ENCODE results near the gene DHODH. TPM values are rescaled to one million over a fixed set of nuclear protein-coding genes. Genes with fewer than 3 reads are reported as not detected.
"Not testable (repeated sequence)": the region's sequence is repeated elsewhere in the genome, so short reads cannot be mapped to it uniquely, and the experiment has no call there.

The DHODH gene
- total and polyA plus RNA-seq, 10 of the 15 experiments (the other 5 are each of a cell fraction or from before 2014, with no cell fraction given): 3.4 to 23.3 (median 13.2) TPM

DNA sequence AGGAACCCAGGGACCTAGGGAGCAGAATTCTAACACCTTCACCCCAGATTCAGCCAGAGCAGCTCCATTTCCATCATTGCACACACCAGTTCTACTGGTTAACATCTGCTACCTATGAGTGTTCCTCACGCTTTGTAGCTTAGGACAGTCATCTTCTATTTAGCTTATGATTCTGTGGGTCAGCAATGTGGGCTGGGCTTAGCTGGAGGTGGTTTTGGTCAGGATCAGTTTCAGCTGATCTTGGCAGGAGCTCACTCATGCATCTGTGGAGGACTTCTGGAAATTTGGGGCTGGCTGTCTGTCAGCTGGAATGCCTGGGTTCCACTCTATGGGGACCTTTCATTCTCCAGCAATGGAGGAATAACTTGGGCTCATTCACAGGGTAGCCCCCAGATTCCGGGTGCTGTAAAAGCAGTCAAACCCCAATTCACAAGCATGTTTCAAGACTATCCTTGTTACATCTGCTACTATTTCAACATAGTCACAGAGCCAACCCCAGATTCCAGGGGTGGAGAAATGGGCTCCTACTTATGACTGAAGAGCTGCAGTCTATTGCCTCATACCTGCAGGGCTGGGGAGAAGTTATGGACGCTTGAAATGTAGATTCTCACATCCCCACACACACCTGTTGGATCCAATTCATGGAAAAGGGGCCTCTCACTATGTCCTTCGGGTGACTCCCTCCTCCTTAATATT is 42.4 kb downstream of the DHODH start:
- no peaks in the 10 kb centered on the region for H3K79me2 ChIP-seq (ENCODE audit: control insufficient read depth, insufficient read depth, low read length)
- no peaks in the 10 kb centered on the region for H3K4me1 ChIP-seq (ENCODE audit: control insufficient read depth, insufficient read depth, low read length)
- FAIRE-seq (no peak), ATAC-seq (no peak), DNase-seq (ENCODE audit: low read depth, low spot score) (no peak)
- H3K9me3 ChIP-seq (replicated peaks; ENCODE audit: control insufficient read depth, insufficient read depth, low read length): peaks cover 3% of the 10 kb centered on the region; the same call in 1 of the 3 replicates
- H3K27me3 ChIP-seq (replicated peaks in 1 of 2; ENCODE audit: control insufficient read depth in 2 of 2, insufficient read depth in 2 of 2, low read length in 1 of 2): no peaks in the 10 kb centered on the region
- 43% methylated on average over 4 of the region's 4 CpGs for WGBS (ENCODE audit: insufficient coverage, insufficient replicate concordance, low lambda C conversion rate, missing lambda C conversion rate)
- no peak overlapping the region for H3K9ac ChIP-seq (ENCODE audit: control insufficient read depth, insufficient read depth, low read length)
- RAD21 ChIA-PET (ENCODE audit: unreplicated experiment): interaction anchor here (0.6 kb wide), 1 partner anchor 110 kb away, joined by 4 read pairs; no protein-coding TSS in a partner anchor
- SMC1A ChIA-PET (ENCODE audit: uncharacterized antibody, unreplicated experiment): interaction anchor here (0.6 kb wide), 1 partner anchor 15 kb away, joined by 3 read pairs; no protein-coding TSS in a partner anchor
- CTCF ChIA-PET: no interaction called here
- in situ Hi-C loops (cut with MboI) (no loop called here), intact Hi-C loops (cut with micrococcal nuclease; ENCODE audit: unreplicated experiment) (no loop called here)
- no peak overlapping the region for H3K4me2 ChIP-seq (ENCODE audit: control insufficient read depth, insufficient read depth)
- H3K4me3 ChIP-seq: no peak overlapping the region
- no peak for TF ChIP-seq HSF1 (IDR thresholded peaks at IDR 0.05; ENCODE audit: low read depth, low read length)
- TF ChIP-seq YBX1 (IDR thresholded peaks at IDR 0.05): no peak
- BruUV-seq (replicated peaks): no TSS peak
- no peak overlapping the region for H2AFZ ChIP-seq (ENCODE audit: control insufficient read depth, low read depth, low read length)
- no peak overlapping the region for H3K27ac ChIP-seq (ENCODE audit: control insufficient read depth, insufficient read depth)
- no peaks in the 10 kb centered on the region for H3K36me3 ChIP-seq (ENCODE audit: control insufficient read depth in 2 of 2, insufficient read depth in 2 of 2, low read length in 1 of 2)
- POLR2A ChIA-PET: no interaction called here
- H4K20me1 ChIP-seq (ENCODE audit: control insufficient read depth, insufficient read depth): no peaks in the 10 kb centered on the region

DNA sequence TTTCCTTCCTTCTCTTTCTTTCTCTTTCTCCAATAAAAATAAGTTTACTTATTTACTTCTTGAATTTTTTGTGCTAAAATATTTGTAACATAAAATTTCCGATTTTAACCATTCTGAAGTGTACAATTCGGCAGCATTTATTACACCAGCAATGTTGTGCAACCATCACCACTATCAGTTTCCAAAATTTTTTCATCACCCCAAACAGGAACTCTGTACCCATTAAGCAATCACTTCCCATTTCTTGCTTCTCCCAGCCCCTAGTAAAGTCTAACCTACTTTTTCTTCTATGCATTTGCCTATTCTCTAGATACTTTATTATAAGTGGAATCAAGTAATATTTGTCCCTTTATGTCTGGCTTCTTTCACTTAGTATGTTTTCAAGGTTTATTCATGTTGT is 43.3 kb downstream of the DHODH start:
- in situ Hi-C loops (cut with MboI) (no loop called here), intact Hi-C loops (cut with micrococcal nuclease; ENCODE audit: unreplicated experiment) (no loop called here)
- H3K9me3 ChIP-seq (replicated peaks; ENCODE audit: control insufficient read depth, insufficient read depth, low read length): peaks cover 3% of the 10 kb centered on the region; the same call in 1 of the 3 replicates
- no TSS peak for BruUV-seq (replicated peaks)
- no peak overlapping the region for H3K4me2 ChIP-seq (ENCODE audit: control insufficient read depth, insufficient read depth)
- no peak for DNase-seq (ENCODE audit: low read depth, low spot score)
- WGBS (ENCODE audit: insufficient coverage, insufficient replicate concordance, low lambda C conversion rate, missing lambda C conversion rate): 57% methylated on average over 2 of the region's 2 CpGs
- ChIA-PET CTCF (no interaction called here), POLR2A (no interaction called here), RAD21 (ENCODE audit: unreplicated experiment) (no interaction called here), SMC1A (ENCODE audit: uncharacterized antibody, unreplicated experiment) (no interaction called here)
- no peak for FAIRE-seq
- H3K9ac ChIP-seq (ENCODE audit: control insufficient read depth, insufficient read depth, low read length): no peak overlapping the region
- no peak overlapping the region for H3K4me3 ChIP-seq
- no peaks in the 10 kb centered on the region for H3K79me2 ChIP-seq (ENCODE audit: control insufficient read depth, insufficient read depth, low read length)
- H3K4me1 ChIP-seq (ENCODE audit: control insufficient read depth, insufficient read depth, low read length): no peaks in the 10 kb centered on the region
- no peak for ATAC-seq
- H2AFZ ChIP-seq (ENCODE audit: control insufficient read depth, low read depth, low read length): no peak overlapping the region
- TF ChIP-seq MAX (IDR thresholded peaks at IDR 0.05; ENCODE audit: low read depth, low read length) (no peak), HDAC6 (IDR thresholded peaks at IDR 0.05; ENCODE audit: unreplicated experiment) (no peak)
- H3K27me3 ChIP-seq (replicated peaks in 1 of 2; ENCODE audit: control insufficient read depth in 2 of 2, insufficient read depth in 2 of 2, low read length in 1 of 2): no peaks in the 10 kb centered on the region
- no peaks in the 10 kb centered on the region for H3K36me3 ChIP-seq (ENCODE audit: control insufficient read depth in 2 of 2, insufficient read depth in 2 of 2, low read length in 1 of 2)
- H3K27ac ChIP-seq (ENCODE audit: control insufficient read depth, insufficient read depth): no peak overlapping the region
- H4K20me1 ChIP-seq (ENCODE audit: control insufficient read depth, insufficient read depth): no peaks in the 10 kb centered on the region

DNA sequence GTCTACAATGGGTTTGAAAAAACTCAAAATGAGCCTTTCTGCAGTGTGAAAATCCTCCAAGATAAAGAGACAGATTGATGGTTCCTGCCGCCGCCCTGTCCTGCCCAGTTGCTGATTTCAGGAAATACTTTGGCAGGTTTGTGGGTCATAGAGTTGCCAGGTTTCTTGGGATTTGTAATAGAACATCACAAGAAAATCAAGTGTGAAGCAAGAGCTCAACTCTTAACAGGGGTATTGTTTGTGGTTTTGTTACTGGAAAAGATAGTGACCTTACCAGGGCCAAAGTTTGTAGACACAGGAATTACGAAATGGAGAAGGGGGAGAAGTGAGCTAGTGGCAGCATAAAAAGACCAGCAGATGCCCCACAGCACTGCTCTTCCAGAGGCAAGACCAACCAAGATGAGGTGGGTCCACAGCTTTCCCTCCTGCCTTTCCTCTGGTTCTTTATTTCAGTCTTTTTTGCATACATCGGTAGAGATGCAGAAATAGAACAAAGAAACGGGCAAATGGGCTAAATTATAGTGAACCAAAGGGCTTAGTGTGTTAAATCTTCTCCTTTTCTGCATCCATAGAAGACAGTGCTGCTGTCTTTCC is 45.8 kb downstream of the DHODH start, which contains the start of gene HP:
TSS of gene HP (plus strand) at position 252 of the 594 bp plus-strand sequence. CDS start at position 400, 148 bp downstream.
- 52% methylated on average over 5 of the region's 5 CpGs for WGBS (ENCODE audit: insufficient coverage, insufficient replicate concordance, low lambda C conversion rate, missing lambda C conversion rate)
- SMC1A ChIA-PET (ENCODE audit: uncharacterized antibody, unreplicated experiment): interaction anchor here (0.7 kb wide), 3 partner anchors 45 to 444 kb away, joined by 3 to 4 read pairs (median 3); no protein-coding TSS in a partner anchor
- H3K4me3 ChIP-seq; H2AFZ ChIP-seq (ENCODE audit: control insufficient read depth, low read depth, low read length); H4K20me1 ChIP-seq (ENCODE audit: control insufficient read depth, insufficient read depth); in situ Hi-C loops (cut with MboI); FAIRE-seq; H3K9me3 ChIP-seq (replicated peaks; ENCODE audit: control insufficient read depth, insufficient read depth, low read length); DNase-seq (ENCODE audit: low read depth, low spot score); ATAC-seq; H3K9ac ChIP-seq (ENCODE audit: control insufficient read depth, insufficient read depth, low read length); RAD21 ChIA-PET (ENCODE audit: unreplicated experiment); H3K27me3 ChIP-seq (replicated peaks in 1 of 2; ENCODE audit: control insufficient read depth in 2 of 2, insufficient read depth in 2 of 2, low read length in 1 of 2); H3K79me2 ChIP-seq (ENCODE audit: control insufficient read depth, insufficient read depth, low read length); POLR2A ChIA-PET; H3K27ac ChIP-seq (ENCODE audit: control insufficient read depth, insufficient read depth); BruUV-seq (replicated peaks); H3K4me2 ChIP-seq (ENCODE audit: control insufficient read depth, insufficient read depth); H3K36me3 ChIP-seq (ENCODE audit: control insufficient read depth in 2 of 2, insufficient read depth in 2 of 2, low read length in 1 of 2); H3K4me1 ChIP-seq (ENCODE audit: control insufficient read depth, insufficient read depth, low read length); intact Hi-C loops (cut with micrococcal nuclease; ENCODE audit: unreplicated experiment): not testable (repeated sequence)
- CTCF ChIA-PET: interaction anchor here (0.6 to 0.7 kb wide), 2 partner anchors 33 to 198 kb away, joined by 3 to 4 read pairs; no protein-coding TSS in a partner anchor

Data from GM12878 (cell line).